A673 (cell line): ENCODE measurements around the gene ETV3L.

Experiments
- EZH2 ChIP-seq: fragments of 200-600 bp; sonication (generic); IDR thresholded peaks from 2 replicates; pipeline ENCODE4 v1.6.1; 2017; ENCODE audit warnings: borderline replicate concordance, low read depth, mild to moderate bottlenecking, mixed read lengths, antibody characterized with exemption, low read length; ENCODE audit not compliant: poor library complexity, severe bottlenecking
- TF ChIP-seq, protein P1 (sequence below): fragments of 300-800, 200-600 bp; sonication (generic); conservative IDR thresholded peaks from 2 replicates; pipeline ENCODE4 v1.5.1; 2017; ENCODE audit warnings: low read depth, mild to moderate bottlenecking, antibody characterized with exemption, low read length, moderate library complexity, mixed read lengths

- TF ChIP-seq, protein P1, sequence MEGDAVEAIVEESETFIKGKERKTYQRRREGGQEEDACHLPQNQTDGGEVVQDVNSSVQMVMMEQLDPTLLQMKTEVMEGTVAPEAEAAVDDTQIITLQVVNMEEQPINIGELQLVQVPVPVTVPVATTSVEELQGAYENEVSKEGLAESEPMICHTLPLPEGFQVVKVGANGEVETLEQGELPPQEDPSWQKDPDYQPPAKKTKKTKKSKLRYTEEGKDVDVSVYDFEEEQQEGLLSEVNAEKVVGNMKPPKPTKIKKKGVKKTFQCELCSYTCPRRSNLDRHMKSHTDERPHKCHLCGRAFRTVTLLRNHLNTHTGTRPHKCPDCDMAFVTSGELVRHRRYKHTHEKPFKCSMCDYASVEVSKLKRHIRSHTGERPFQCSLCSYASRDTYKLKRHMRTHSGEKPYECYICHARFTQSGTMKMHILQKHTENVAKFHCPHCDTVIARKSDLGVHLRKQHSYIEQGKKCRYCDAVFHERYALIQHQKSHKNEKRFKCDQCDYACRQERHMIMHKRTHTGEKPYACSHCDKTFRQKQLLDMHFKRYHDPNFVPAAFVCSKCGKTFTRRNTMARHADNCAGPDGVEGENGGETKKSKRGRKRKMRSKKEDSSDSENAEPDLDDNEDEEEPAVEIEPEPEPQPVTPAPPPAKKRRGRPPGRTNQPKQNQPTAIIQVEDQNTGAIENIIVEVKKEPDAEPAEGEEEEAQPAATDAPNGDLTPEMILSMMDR, result no peak
- TF ChIP-seq EZH2, result no peak
Measured at GRCh38 chr1:157131281-157131680, 31.7 kb upstream of the ETV3L start.
